Measurements from ENCODE around the gene CCDC57. TPM values are rescaled to one million over a fixed set of nuclear protein-coding genes. Genes with fewer than 3 reads are reported as not detected.

CCDC57 gene
- total and polyA plus RNA-seq, 9 of the 15 experiments (the other 6 are each of a cell fraction or from before 2014, with no cell fraction given): 0.83 to 36.2 (median 13.6) TPM

- TF ChIP-seq BCLAF1 (IDR thresholded peaks at IDR 0.05; ENCODE audit: borderline replicate concordance in 1 of 2, control insufficient read depth in 1 of 2, low read depth in 2 of 2, low read length in 1 of 2) (peak in 1 of 2 experiments; percentile 92; a peak in 1 of 4 replicates), U2AF1 (optimal IDR thresholded peaks at IDR 0.05; ENCODE audit: low read depth, low read length) (peak; percentile 71), ZNF589 (CRISPR knock-in tag; IDR thresholded peaks at IDR 0.05; ENCODE audit: low read depth) (0 out of 2 replicates have a peak, but pooled peaks have one; percentile 34), AFF4 (CRISPR knock-in tag; IDR thresholded peaks at IDR 0.05) (0 out of 2 replicates have a peak, but pooled peaks have one; percentile 13), CREB3L1 (IDR thresholded peaks at IDR 0.05; ENCODE audit: borderline replicate concordance, low read depth) (peak; percentile 78; the same call in 1 of the 2 replicates), NFE2L1 (tag; IDR thresholded peaks at IDR 0.05; ENCODE audit: borderline replicate concordance, low read depth) (no peak), RB1 (IDR thresholded peaks at IDR 0.05; ENCODE audit: low read depth) (peak; percentile 95), ZBTB7A (IDR thresholded peaks at IDR 0.05; ENCODE audit: borderline replicate concordance, control insufficient read depth, low read depth, low read length) (peak; percentile 96; the same call in 1 of the 2 replicates), ESRRB (CRISPR knock-in tag; IDR thresholded peaks at IDR 0.05; ENCODE audit: borderline replicate concordance) (no peak), BRD9 (IDR thresholded peaks at IDR 0.05; ENCODE audit: low read depth, partially characterized antibody) (no peak), ZNF23 (CRISPR knock-in tag; IDR thresholded peaks at IDR 0.05) (no peak), ZNF12 (CRISPR knock-in tag; IDR thresholded peaks at IDR 0.05) (no peak), NCOR1 (IDR thresholded peaks at IDR 0.05) (peak; percentile 43), TCF3 (CRISPR knock-in tag; IDR thresholded peaks at IDR 0.05) (0 out of 2 replicates have a peak, but pooled peaks have one; percentile 10), ATF1 (CRISPR knock-in tag; IDR thresholded peaks at IDR 0.05) (no peak), ATF1 (tag; IDR thresholded peaks at IDR 0.05) (peak; percentile 54; the same call in 1 of the 2 replicates), RBBP5 (IDR thresholded peaks at IDR 0.05; ENCODE audit: borderline replicate concordance, insufficient read depth, low read length, poor library complexity, severe bottlenecking) (peak; percentile 89)
Observed at GRCh38 chr17:82212331-82213250, at the start of gene CCDC57 (continued).
